ENCODE measurements around the gene ZGPAT.

DNA sequence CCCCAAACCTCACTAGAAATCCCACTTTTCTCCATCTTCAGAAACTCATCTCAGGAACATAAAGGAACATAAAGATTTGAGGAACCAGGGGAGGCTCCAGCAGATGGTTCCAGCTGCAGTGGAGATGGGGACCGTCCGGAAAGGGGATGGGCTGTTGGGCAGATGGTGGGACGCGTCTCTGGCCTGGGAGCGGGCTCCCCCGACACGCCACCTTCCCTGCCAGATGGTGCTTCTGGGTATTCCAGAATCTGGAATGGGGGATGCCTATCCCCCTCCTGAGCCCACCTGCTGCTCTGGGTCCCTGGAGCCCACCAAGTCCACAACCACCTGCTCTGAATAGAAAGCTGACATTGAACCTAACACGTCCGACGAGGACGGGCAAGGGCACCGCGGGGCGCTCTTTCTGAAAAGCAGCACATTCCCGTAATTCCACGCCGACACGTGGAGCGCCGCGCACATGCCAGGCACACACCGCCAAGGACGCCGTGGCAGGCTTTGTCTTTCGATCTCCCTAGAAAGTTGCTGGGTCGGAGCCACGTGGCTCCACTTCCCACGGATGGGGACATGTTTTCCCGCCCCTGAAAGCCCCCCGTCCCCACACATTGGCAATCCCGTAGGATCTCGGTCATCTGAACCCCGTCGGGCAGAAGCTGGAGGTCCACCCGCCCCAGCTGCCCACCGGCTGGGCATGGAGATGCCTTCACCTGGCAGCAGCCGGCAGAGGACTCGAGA lies 59.0 kb downstream of the ZGPAT start:
- TF ChIP-seq CTCF (IDR thresholded peaks at IDR 0.05) (no peak), POLR2A (IDR thresholded peaks at IDR 0.05) (no peak)

All from ovary (tissue), 3 donors.